ENCODE data around the gene TINAGL1.

The TINAGL1 gene

GRCh38 chr1:31615414-31615813 is 39.1 kb downstream of the TINAGL1 start:
- TF ChIP-seq EZH2phosphoT487 (IDR thresholded peaks at IDR 0.05; ENCODE audit: low read length): no peak
- no peak for TF ChIP-seq CTCF (IDR thresholded peaks at IDR 0.05; ENCODE audit: low read length)
- TF ChIP-seq EZH2 (optimal IDR thresholded peaks at IDR 0.05; ENCODE audit: low read depth, low read length): no peak
- no peaks in the 10 kb centered on the region for H3K4me1 ChIP-seq (ENCODE audit: low read length)
- H3K79me2 ChIP-seq (ENCODE audit: low read length): no peaks in the 10 kb centered on the region

GRCh38 chr1:31615939-31616338 is 39.6 kb downstream of the TINAGL1 start:
- Histone ChIP-seq H3K4me2 (ENCODE audit: low read depth, low read length) (no peak overlapping the region), H3F3A (ENCODE audit: insufficient read depth, low read length) (no peaks in the 10 kb centered on the region), H3K27ac (ENCODE audit: low read length) (no peak overlapping the region), H3K4me3 (ENCODE audit: low read length) (no peak overlapping the region), H4K20me1 (ENCODE audit: insufficient read depth, low read length) (no peaks in the 10 kb centered on the region), H3K9ac (ENCODE audit: low read length) (no peak overlapping the region), H2AFZ (ENCODE audit: low read length) (no peak overlapping the region), H3K4me1 (ENCODE audit: low read length) (no peaks in the 10 kb centered on the region), H3K79me2 (ENCODE audit: low read length) (no peaks in the 10 kb centered on the region), H3K9me2 (replicated peaks; ENCODE audit: insufficient read depth, low read length) (no peaks in the 10 kb centered on the region), H3K27me3 (replicated peaks; ENCODE audit: insufficient read depth, low read length) (peaks cover 18% of the 10 kb centered on the region), H3K9me3 (replicated peaks; ENCODE audit: insufficient read depth, low read length) (no peaks in the 10 kb centered on the region), H3K36me3 (replicated peaks; ENCODE audit: insufficient read depth, low read length) (no peaks in the 10 kb centered on the region)
- no peak for DNase-seq
- TF ChIP-seq EZH2phosphoT487 (IDR thresholded peaks at IDR 0.05; ENCODE audit: low read length) (no peak), EZH2 (optimal IDR thresholded peaks at IDR 0.05; ENCODE audit: low read depth, low read length) (no peak), CTCF (IDR thresholded peaks at IDR 0.05; ENCODE audit: low read length) (no peak)

More at GRCh38 chr1:31615414-31615813, 39.1 kb downstream of the TINAGL1 start:
- Histone ChIP-seq H3K9me2 (replicated peaks; ENCODE audit: insufficient read depth, low read length) (no peaks in the 10 kb centered on the region), H4K20me1 (ENCODE audit: insufficient read depth, low read length) (no peaks in the 10 kb centered on the region), H3K27ac (ENCODE audit: low read length) (no peak overlapping the region), H3K36me3 (replicated peaks; ENCODE audit: insufficient read depth, low read length) (no peaks in the 10 kb centered on the region), H3K9ac (ENCODE audit: low read length) (no peak overlapping the region), H3K27me3 (replicated peaks; ENCODE audit: insufficient read depth, low read length) (peaks cover 18% of the 10 kb centered on the region), H3K4me2 (ENCODE audit: low read depth, low read length) (no peak overlapping the region), H2AFZ (ENCODE audit: low read length) (no peak overlapping the region), H3K4me3 (ENCODE audit: low read length) (no peak overlapping the region), H3F3A (ENCODE audit: insufficient read depth, low read length) (no peaks in the 10 kb centered on the region), H3K9me3 (replicated peaks; ENCODE audit: insufficient read depth, low read length) (no peaks in the 10 kb centered on the region)
- no peak for DNase-seq

GRCh38 chr1:31617218-31617915 is 41.1 kb downstream of the TINAGL1 start, which contains the start of gene HCRTR1:
TSS of gene HCRTR1 (plus strand) at chr1:31617689. CDS start at chr1:31619193, 1,504 bp downstream.
- TF ChIP-seq CTCF (IDR thresholded peaks at IDR 0.05; ENCODE audit: low read length): no peak
- TF ChIP-seq EZH2 (optimal IDR thresholded peaks at IDR 0.05; ENCODE audit: low read depth, low read length): no peak
- no peak for TF ChIP-seq EZH2phosphoT487 (IDR thresholded peaks at IDR 0.05; ENCODE audit: low read length)
- H4K20me1 ChIP-seq (ENCODE audit: insufficient read depth, low read length): no peaks in the 10 kb centered on the region
- H3K9ac ChIP-seq (ENCODE audit: low read length): peak within 1 kb of the TSS; percentile 44; the same call in 1 of the 2 replicates
- H2AFZ ChIP-seq (ENCODE audit: low read length): peak within 1 kb of the TSS; percentile 94
- H3F3A ChIP-seq (ENCODE audit: insufficient read depth, low read length): no peaks in the 10 kb centered on the region
- H3K4me1 ChIP-seq (ENCODE audit: low read length): no peaks in the 10 kb centered on the region
- no peak for DNase-seq
- H3K9me3 ChIP-seq (replicated peaks; ENCODE audit: insufficient read depth, low read length): no peaks in the 10 kb centered on the region
- H3K4me2 ChIP-seq (ENCODE audit: low read depth, low read length): peak within 1 kb of the TSS; percentile 98
- H3K27me3 ChIP-seq (replicated peaks; ENCODE audit: insufficient read depth, low read length): peaks cover 18% of the 10 kb centered on the region
- peak within 1 kb of the TSS; percentile 71 for H3K4me3 ChIP-seq (ENCODE audit: low read length)
- H3K79me2 ChIP-seq (ENCODE audit: low read length): no peaks in the 10 kb centered on the region
- no peaks in the 10 kb centered on the region for H3K9me2 ChIP-seq (replicated peaks; ENCODE audit: insufficient read depth, low read length)
- no peaks in the 10 kb centered on the region for H3K36me3 ChIP-seq (replicated peaks; ENCODE audit: insufficient read depth, low read length)
- H3K27ac ChIP-seq (ENCODE audit: low read length): no peak within 1 kb of the TSS
